Fibroblast of skin of abdomen (primary cell): Measurements from ENCODE around the gene PBX2.
"Not testable (repeated sequence)": the region's sequence is repeated elsewhere in the genome, so short reads cannot be mapped to it uniquely, and the experiment has no call there.

Experiments
- DNase-seq: peaks from one replicate; pipeline ENCODE4 v3.0.0-alpha.2; 2013

Gene PBX2

GRCh38 chr6:32187009-32187709 lies 2.8 kb downstream of the PBX2 start:
- no peak for DNase-seq

GRCh38 chr6:32186151-32186840 lies 3.7 kb downstream of the PBX2 start:
- DNase-seq: not testable (repeated sequence)

DNA sequence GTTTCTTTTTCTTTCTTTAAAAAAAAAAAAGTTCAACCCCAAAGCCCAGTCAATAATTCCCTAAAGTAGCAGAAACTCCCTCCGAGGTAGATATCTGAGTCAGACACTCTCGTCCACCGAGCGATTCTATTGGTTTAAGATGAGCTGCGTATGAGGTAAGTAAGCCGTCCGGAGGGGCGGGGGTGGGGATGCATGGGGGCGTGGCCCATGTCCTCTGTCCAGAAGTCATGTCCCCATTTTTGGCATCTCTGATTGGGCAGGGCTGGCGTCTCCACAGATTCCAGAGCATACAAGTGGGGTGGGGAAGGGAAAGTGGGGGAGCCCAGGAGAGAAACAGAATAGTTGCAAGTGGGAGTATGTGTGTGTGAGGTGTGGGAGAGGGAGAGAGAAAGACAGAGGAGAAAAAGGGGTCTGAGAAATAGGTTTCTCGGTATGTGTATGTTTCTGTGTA lies 4.3 kb downstream of the PBX2 start:
- peak; percentile 87 for DNase-seq

GRCh38 chr6:32184084-32184640 lies 5.8 kb downstream of the PBX2 start, which contains the start of gene AGER:
AGER (minus strand) TSS chr6:32184253; CDS start chr6:32184222, 31 bp downstream.
- no peak for DNase-seq

GRCh38 chr6:32183483-32184083 lies 6.4 kb downstream of the PBX2 start:
- no peak for DNase-seq

GRCh38 chr6:32183030-32183429 lies 7.0 kb downstream of the PBX2 start:
- DNase-seq: no peak

- no peak for DNase-seq
Observed at GRCh38 chr6:32182555-32182981, 7.4 kb downstream of the PBX2 start.

DNA sequence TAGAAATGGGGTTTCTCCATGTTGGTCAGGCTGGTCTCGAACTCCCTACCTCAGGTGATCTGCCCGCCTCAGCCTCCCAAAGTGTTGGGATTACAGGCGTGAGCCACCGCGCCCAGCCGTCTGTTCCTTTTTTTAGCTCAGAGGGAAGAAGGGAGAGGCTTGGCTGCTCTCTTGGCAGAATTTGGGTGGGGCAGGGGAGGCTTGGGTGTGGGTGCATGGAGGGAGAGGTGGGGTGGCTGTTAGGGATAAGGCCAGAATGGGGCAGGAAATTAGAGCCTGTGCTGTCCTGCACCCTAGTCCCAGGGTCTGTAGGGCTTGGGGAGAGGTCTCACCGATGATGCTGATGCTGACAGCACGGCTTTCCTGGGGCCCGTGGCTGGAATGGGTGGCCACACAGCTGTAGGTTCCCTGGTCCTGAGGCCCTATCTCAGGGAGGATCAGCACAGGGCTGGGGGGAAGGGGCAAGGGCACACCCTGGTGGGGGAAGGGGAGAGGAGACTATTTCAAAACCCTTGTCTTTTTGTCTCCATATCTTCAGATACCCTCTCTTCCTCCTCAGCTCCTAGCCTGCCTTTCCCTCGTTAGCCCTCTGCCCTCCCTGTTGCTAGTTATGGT lies 8.0 kb downstream of the PBX2 start:
- no peak for DNase-seq

DNA sequence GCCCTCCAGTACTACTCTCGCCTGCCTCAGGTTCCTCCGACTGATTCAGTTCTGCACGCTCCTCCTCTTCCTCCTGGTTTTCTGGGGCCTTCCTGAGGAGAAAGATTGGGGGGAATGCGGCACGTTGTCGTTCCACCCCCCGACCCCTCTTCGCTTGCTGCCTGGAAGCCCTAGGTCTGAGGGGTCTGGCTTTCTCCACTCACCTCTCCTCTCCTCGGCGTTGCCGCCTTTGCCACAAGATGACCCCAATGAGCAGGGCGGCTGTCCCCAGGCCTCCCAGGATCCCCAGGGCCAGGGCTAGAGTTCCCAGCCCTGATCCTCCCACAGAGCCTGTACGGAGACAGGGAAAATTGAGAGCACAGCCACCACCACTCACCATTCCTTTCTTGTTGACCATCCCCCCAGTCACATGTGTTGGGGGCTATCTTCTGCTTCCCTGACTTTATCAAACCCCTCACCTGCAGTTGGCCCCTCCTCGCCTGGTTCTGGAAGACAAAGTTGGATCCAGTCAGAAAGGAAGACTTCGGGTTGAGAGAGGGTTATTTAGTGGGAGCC lies 8.8 kb downstream of the PBX2 start:
- no peak for DNase-seq

DNA sequence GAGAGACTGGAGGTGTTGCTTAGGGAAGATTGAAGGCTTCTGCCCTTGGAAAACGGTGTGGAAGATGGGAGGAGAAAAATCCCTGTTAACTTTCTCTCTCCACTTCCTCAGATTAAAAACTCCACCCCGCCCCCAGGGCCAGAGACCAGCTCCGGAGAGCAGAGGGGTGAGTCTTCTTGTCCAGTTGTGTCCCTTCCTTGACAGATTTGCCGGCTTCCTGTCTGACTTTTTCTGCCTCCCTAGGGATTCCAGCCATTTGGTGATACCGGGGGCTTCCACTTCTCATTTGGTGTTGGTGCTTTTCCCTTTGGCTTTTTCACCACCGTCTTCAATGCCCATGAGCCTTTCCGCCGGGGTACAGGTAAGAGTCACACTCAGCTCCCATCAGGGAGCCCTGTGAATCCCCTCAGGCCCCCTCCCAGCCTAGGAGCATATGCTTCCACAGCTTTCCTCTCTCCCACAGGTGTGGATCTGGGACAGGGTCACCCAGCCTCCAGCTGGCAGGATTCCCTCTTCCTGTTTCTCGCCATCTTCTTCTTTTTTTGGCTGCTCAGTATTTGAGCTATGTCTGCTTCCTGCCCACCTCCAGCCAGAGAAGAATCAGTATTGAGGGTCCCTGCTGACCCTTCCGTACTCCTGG lies 10.1 kb downstream of the PBX2 start:
- no peak for DNase-seq

GRCh38 chr6:32178547-32179440 lies 11.2 kb downstream of the PBX2 start:
- DNase-seq: no peak

GRCh38 chr6:32177788-32178546 lies 12.0 kb downstream of the PBX2 start, which contains the start of gene RNF5:
RNF5 (plus strand) TSS chr6:32178405; CDS start chr6:32178512, 107 bp downstream.
- DNase-seq: peak; percentile 100

GRCh38 chr6:32177183-32177787 lies 12.7 kb downstream of the PBX2 start:
- DNase-seq: peak; percentile 42

- DNase-seq: no peak
Observed at GRCh38 chr6:32176476-32177182, 13.4 kb downstream of the PBX2 start.

DNA sequence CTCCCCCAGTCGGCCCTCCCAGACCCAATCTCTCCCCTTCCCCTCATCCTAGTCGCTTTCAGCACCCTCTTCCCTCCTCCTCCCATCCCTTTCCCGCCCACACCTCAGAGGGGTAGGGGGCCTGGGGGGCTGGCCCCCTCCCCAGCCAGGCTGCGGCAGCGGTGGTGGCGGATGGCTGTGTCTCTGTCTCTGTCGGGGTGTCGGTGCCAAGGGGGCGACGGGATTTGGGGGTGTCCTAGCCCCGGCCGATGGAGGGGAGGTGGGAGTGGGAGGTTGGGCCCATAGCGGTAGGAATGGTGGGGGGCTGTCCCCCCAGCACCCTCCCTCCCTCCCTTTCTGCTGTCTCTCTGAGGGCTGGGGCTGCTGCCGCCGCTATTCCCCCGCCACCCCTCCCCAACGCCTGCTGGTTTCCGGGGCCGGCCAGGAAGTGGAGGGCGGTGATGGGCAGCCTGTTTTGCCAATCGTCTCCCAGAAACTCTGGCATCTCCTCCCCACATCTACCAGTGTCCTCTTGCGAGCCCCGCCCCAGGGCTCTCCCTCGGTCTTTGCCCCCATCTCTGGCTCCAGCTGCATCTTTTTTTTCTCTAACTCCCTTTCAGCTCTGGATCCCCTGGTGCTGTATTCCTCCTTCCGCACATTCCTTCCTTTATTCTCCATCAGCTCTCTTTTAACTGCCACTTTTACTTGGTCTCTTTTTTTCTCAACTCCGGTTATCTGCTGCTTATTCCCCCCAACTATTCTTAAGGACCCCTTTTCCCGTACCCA lies 14.1 kb downstream of the PBX2 start, which contains the start of gene AGPAT1:
TSS of gene AGPAT1 (minus strand) at position 374 of the 765 bp plus-strand sequence. CDS start 4,588 bp downstream, outside the sequence.
- peak; percentile 98 for DNase-seq

DNA sequence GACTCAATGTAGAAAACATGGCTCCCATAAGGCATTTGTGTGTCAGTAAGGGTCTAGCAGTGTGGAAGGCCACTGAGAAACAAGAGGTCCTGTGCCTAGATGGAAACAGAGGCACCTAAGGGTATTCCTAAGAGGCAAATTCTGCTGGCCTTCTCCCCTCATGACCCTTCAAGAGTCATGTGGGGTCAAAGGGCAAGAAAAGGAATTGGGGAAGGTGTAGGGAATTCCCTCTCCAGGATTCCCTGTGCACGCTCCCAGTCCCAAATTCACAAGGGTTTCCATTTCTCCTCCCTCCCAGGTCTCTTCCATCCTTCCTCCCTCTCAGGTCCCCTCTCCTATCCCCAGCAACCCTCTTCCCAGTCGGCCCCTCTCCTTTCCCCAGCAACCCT lies 14.7 kb downstream of the PBX2 start:
- no peak for DNase-seq

- no peak for DNase-seq
Observed at GRCh38 chr6:32174416-32174815, 15.6 kb downstream of the PBX2 start.
